H54 (cell line): ENCODE measurements around the gene SNAP29.

Source experiments
- DNase-seq: peaks from one replicate; pipeline ENCODE4 v3.0.0; 2011; ENCODE audit warnings: low spot score, mixed read lengths; ENCODE audit not compliant: insufficient read length
- FAIRE-seq: peaks from 3 replicates; lab custom pipeline; 2011; peaks lifted over from hg19 to GRCh38; lab: Jason Lieb, UNC
- POLR2A ChIP-seq: IDR thresholded peaks from 2 replicates; pipeline ENCODE4 v1.6.1; 2011; ENCODE audit warnings: low read depth, mild to moderate bottlenecking, low read length

The SNAP29 gene

GRCh38 chr22:20866736-20867135 lies 7.9 kb downstream of the SNAP29 start:
- FAIRE-seq = no peak
- no peak for TF ChIP-seq POLR2A
- no peak for DNase-seq

- DNase-seq = no peak
- no peak for FAIRE-seq
- TF ChIP-seq POLR2A = no peak
Measured at GRCh38 chr22:20867179-20868024, 8.6 kb downstream of the SNAP29 start.

- FAIRE-seq = no peak
- no peak for TF ChIP-seq POLR2A
- DNase-seq = no peak
Measured at GRCh38 chr22:20868025-20868962, 9.5 kb downstream of the SNAP29 start.

GRCh38 chr22:20869234-20869633 lies 10.4 kb downstream of the SNAP29 start:
- no peak for FAIRE-seq
- DNase-seq = no peak
- TF ChIP-seq POLR2A = no peak

- DNase-seq = no peak
- FAIRE-seq = no peak
- TF ChIP-seq POLR2A = no peak
Measured at GRCh38 chr22:20873214-20873613, 14.4 kb downstream of the SNAP29 start.

- FAIRE-seq (no peak), DNase-seq (no peak)
- TF ChIP-seq POLR2A = no peak
Measured at GRCh38 chr22:20875296-20875695, 16.5 kb downstream of the SNAP29 start.

- no peak for FAIRE-seq
- no peak for TF ChIP-seq POLR2A
- DNase-seq = no peak
Measured at GRCh38 chr22:20877715-20878114, 18.9 kb downstream of the SNAP29 start.

GRCh38 chr22:20881231-20881630 lies 22.4 kb downstream of the SNAP29 start:
- DNase-seq (no peak), FAIRE-seq (no peak)
- no peak for TF ChIP-seq POLR2A

- no peak for TF ChIP-seq POLR2A
- FAIRE-seq (no peak), DNase-seq (no peak)
Measured at GRCh38 chr22:20881869-20882815, 23.3 kb downstream of the SNAP29 start.

- DNase-seq = no peak
- TF ChIP-seq POLR2A = no peak
- no peak for FAIRE-seq
Measured at GRCh38 chr22:20882855-20883254, 24.0 kb downstream of the SNAP29 start.

GRCh38 chr22:20884454-20884853 lies 25.6 kb downstream of the SNAP29 start:
- no peak for TF ChIP-seq POLR2A
- DNase-seq = no peak
- FAIRE-seq = no peak

GRCh38 chr22:20885017-20885556 lies 26.3 kb downstream of the SNAP29 start:
- no peak for TF ChIP-seq POLR2A
- no peak for FAIRE-seq
- DNase-seq = no peak
